Measurements from ENCODE around the gene TGFBR1. TPM values are rescaled to one million over a fixed set of nuclear protein-coding genes. Genes with fewer than 3 reads are reported as not detected.
A peak's percentile ranks its signal among the peaks of the same experiment; 100 is the strongest.

The TGFBR1 gene
- total and polyA plus RNA-seq, 2 donors = 17.0 to 19.4 TPM

DNA sequence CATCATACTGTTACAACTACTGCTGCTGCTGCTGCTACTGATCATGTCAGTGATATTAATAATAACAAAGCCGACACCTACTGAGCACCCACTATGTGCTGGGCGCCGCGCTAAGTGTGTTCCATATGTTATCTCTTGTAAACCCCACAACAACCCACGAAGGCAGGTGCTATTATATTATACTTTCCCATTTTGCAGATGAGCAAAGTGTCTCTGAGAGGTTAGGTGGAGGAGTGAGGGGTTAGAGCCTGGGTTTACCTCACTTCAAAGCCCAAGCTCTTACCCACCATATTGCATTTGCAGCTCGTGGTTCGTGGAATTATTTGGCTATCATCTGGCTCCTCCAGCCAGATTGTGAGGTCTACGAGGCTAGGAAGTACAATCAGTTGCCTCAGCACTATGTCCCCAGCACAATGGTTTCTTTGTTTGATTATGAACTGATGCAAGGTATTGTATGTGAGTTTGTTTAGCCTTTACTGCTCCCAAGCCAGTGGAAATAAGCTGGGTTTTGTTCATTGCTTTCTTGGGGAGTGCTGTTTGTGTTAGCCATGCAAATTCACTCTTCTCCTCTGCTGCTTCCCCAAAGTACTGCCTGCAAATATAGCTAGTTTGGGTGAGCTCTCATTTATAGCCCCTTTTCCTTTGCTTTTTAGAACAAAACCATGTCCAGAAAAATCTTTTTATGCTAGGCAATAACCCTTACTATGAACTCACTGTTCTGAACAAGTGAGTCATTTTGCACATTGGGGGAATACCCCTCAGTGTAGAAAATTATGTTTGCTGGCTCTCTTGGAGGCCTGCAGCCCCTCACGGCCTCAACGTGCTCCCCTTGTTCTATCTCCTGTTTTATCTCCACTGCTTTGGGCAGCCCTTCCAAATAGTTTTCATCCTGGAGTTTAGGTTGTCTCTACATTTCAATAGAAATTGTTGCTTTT is 68.9 kb downstream of the TGFBR1 start:
- Histone ChIP-seq H3K4me3 (ENCODE audit: low read length in 2 of 2) (no peak overlapping the region), H3K27ac (ENCODE audit: low read depth in 1 of 2, low read length in 1 of 2) (no peak overlapping the region), H3K36me3 (ENCODE audit: control insufficient read depth in 2 of 2, insufficient read depth in 2 of 2, low read length in 1 of 2) (no peaks in the 10 kb centered on the region), H3K4me1 (ENCODE audit: control insufficient read depth in 2 of 2, insufficient read depth in 2 of 2, low read length in 2 of 2) (no peaks in the 10 kb centered on the region), H3K9me3 (ENCODE audit: control insufficient read depth in 2 of 2, insufficient read depth in 1 of 2, low read length in 1 of 2) (no peaks in the 10 kb centered on the region), H3K27me3 (ENCODE audit: control insufficient read depth in 2 of 2, insufficient read depth in 1 of 2, low read length in 1 of 2) (no peaks in the 10 kb centered on the region)
- 95% methylated on average over 10 of the region's 10 CpGs for WGBS
- no peak for DNase-seq (ENCODE audit: low read depth in 6 of 9, low spot score in 9 of 9)

GRCh38 chr9:99176527-99177013 is 71.7 kb downstream of the TGFBR1 start:
- no peak for DNase-seq (ENCODE audit: low read depth in 6 of 9, low spot score in 9 of 9)
- H3K36me3 ChIP-seq (ENCODE audit: control insufficient read depth in 2 of 2, insufficient read depth in 2 of 2, low read length in 1 of 2) = no peaks in the 10 kb centered on the region
- H3K9me3 ChIP-seq (ENCODE audit: control insufficient read depth in 2 of 2, insufficient read depth in 1 of 2, low read length in 1 of 2) = no peaks in the 10 kb centered on the region
- WGBS = 93% methylated on average over 4 of the region's 4 CpGs
- H3K4me3 ChIP-seq (ENCODE audit: low read length in 2 of 2) = no peak overlapping the region
- H3K27ac ChIP-seq (ENCODE audit: low read depth in 1 of 2, low read length in 1 of 2) = no peak overlapping the region
- no peaks in the 10 kb centered on the region for H3K27me3 ChIP-seq (ENCODE audit: control insufficient read depth in 2 of 2, insufficient read depth in 1 of 2, low read length in 1 of 2)
- H3K4me1 ChIP-seq (ENCODE audit: control insufficient read depth in 2 of 2, insufficient read depth in 2 of 2, low read length in 2 of 2) = peaks cover 0 to 9% of the 10 kb centered on the region in 2 donors

GRCh38 chr9:99177576-99178366 is 72.9 kb downstream of the TGFBR1 start:
- Histone ChIP-seq H3K36me3 (ENCODE audit: control insufficient read depth in 2 of 2, insufficient read depth in 2 of 2, low read length in 1 of 2) (no peaks in the 10 kb centered on the region), H3K27me3 (ENCODE audit: control insufficient read depth in 2 of 2, insufficient read depth in 1 of 2, low read length in 1 of 2) (no peaks in the 10 kb centered on the region), H3K4me3 (ENCODE audit: low read length in 2 of 2) (no peak overlapping the region), H3K27ac (ENCODE audit: low read depth in 1 of 2, low read length in 1 of 2) (no peak overlapping the region), H3K4me1 (ENCODE audit: control insufficient read depth in 2 of 2, insufficient read depth in 2 of 2, low read length in 2 of 2) (peaks cover 0 to 13% of the 10 kb centered on the region in 2 donors), H3K9me3 (ENCODE audit: control insufficient read depth in 2 of 2, insufficient read depth in 1 of 2, low read length in 1 of 2) (no peaks in the 10 kb centered on the region)
- 98% methylated on average over 8 of the region's 8 CpGs for WGBS
- DNase-seq (ENCODE audit: low read depth in 6 of 9, low spot score in 9 of 9) = no peak

- no peaks in the 10 kb centered on the region for H3K27me3 ChIP-seq (ENCODE audit: control insufficient read depth in 2 of 2, insufficient read depth in 1 of 2, low read length in 1 of 2)
- 99% methylated on average over 17 of the region's 17 CpGs for WGBS
- no peaks in the 10 kb centered on the region for H3K36me3 ChIP-seq (ENCODE audit: control insufficient read depth in 2 of 2, insufficient read depth in 2 of 2, low read length in 1 of 2)
- no peak for DNase-seq (ENCODE audit: low read depth in 6 of 9, low spot score in 9 of 9)
- H3K4me1 ChIP-seq (ENCODE audit: control insufficient read depth in 2 of 2, insufficient read depth in 2 of 2, low read length in 2 of 2) = peaks cover 0 to 15% of the 10 kb centered on the region in 2 donors
- H3K4me3 ChIP-seq (ENCODE audit: low read length in 2 of 2) = no peak overlapping the region
- no peaks in the 10 kb centered on the region for H3K9me3 ChIP-seq (ENCODE audit: control insufficient read depth in 2 of 2, insufficient read depth in 1 of 2, low read length in 1 of 2)
- H3K27ac ChIP-seq (ENCODE audit: low read depth in 1 of 2, low read length in 1 of 2) = no peak overlapping the region
Measured at GRCh38 chr9:99178912-99179872, 74.3 kb downstream of the TGFBR1 start.

DNA sequence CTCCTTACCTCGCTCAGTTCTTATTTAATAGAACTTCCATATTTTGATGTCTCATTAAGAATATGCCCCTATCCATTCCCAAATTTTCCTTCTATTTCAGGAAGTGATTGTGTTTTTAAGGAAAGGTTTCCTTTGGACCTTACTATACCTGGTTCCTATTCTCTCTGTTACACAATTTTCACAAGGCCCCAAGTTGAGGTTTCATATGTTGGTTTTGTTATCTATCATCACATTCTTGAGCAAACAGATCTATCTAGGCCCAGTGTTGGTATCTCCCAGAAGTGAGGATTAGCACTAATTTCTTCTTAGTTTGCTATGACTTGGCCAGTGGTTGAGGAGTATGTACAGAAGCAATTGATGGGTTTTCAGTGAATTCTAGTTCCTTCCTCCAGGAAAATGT is 75.3 kb downstream of the TGFBR1 start:
- Histone ChIP-seq H3K4me3 (ENCODE audit: low read length in 2 of 2) (no peak overlapping the region), H3K9me3 (ENCODE audit: control insufficient read depth in 2 of 2, insufficient read depth in 1 of 2, low read length in 1 of 2) (no peaks in the 10 kb centered on the region), H3K27me3 (ENCODE audit: control insufficient read depth in 2 of 2, insufficient read depth in 1 of 2, low read length in 1 of 2) (no peaks in the 10 kb centered on the region), H3K36me3 (ENCODE audit: control insufficient read depth in 2 of 2, insufficient read depth in 2 of 2, low read length in 1 of 2) (no peaks in the 10 kb centered on the region), H3K27ac (ENCODE audit: low read depth in 1 of 2, low read length in 1 of 2) (no peak overlapping the region), H3K4me1 (ENCODE audit: control insufficient read depth in 2 of 2, insufficient read depth in 2 of 2, low read length in 2 of 2) (peaks cover 2 to 22% of the 10 kb centered on the region in 2 donors)
- DNase-seq (ENCODE audit: low read depth in 6 of 9, low spot score in 9 of 9) = no peak
- WGBS = 100% methylated on average over 1 of the region's 1 CpG

- Histone ChIP-seq H3K4me1 (ENCODE audit: control insufficient read depth in 2 of 2, insufficient read depth in 2 of 2, low read length in 2 of 2) (peaks cover 2 to 22% of the 10 kb centered on the region in 2 donors), H3K27me3 (ENCODE audit: control insufficient read depth in 2 of 2, insufficient read depth in 1 of 2, low read length in 1 of 2) (no peaks in the 10 kb centered on the region), H3K4me3 (ENCODE audit: low read length in 2 of 2) (no peak overlapping the region), H3K36me3 (ENCODE audit: control insufficient read depth in 2 of 2, insufficient read depth in 2 of 2, low read length in 1 of 2) (no peaks in the 10 kb centered on the region), H3K9me3 (ENCODE audit: control insufficient read depth in 2 of 2, insufficient read depth in 1 of 2, low read length in 1 of 2) (no peaks in the 10 kb centered on the region), H3K27ac (ENCODE audit: low read depth in 1 of 2, low read length in 1 of 2) (no peak overlapping the region)
- 93% methylated on average over 9 of the region's 9 CpGs for WGBS
- no peak for DNase-seq (ENCODE audit: low read depth in 6 of 9, low spot score in 9 of 9)
Measured at GRCh38 chr9:99180662-99181061, 75.7 kb downstream of the TGFBR1 start.

- H3K27ac ChIP-seq (ENCODE audit: low read depth in 1 of 2, low read length in 1 of 2) = no peak overlapping the region
- no peaks in the 10 kb centered on the region for H3K9me3 ChIP-seq (ENCODE audit: control insufficient read depth in 2 of 2, insufficient read depth in 1 of 2, low read length in 1 of 2)
- peaks cover 2 to 22% of the 10 kb centered on the region in 2 donors for H3K4me1 ChIP-seq (ENCODE audit: control insufficient read depth in 2 of 2, insufficient read depth in 2 of 2, low read length in 2 of 2)
- WGBS = 91% methylated on average over 2 of the region's 2 CpGs
- no peaks in the 10 kb centered on the region for H3K27me3 ChIP-seq (ENCODE audit: control insufficient read depth in 2 of 2, insufficient read depth in 1 of 2, low read length in 1 of 2)
- no peak overlapping the region for H3K4me3 ChIP-seq (ENCODE audit: low read length in 2 of 2)
- H3K36me3 ChIP-seq (ENCODE audit: control insufficient read depth in 2 of 2, insufficient read depth in 2 of 2, low read length in 1 of 2) = no peaks in the 10 kb centered on the region
- DNase-seq (ENCODE audit: low read depth in 6 of 9, low spot score in 9 of 9) = no peak
Measured at GRCh38 chr9:99181206-99181605, 76.3 kb downstream of the TGFBR1 start.

DNA sequence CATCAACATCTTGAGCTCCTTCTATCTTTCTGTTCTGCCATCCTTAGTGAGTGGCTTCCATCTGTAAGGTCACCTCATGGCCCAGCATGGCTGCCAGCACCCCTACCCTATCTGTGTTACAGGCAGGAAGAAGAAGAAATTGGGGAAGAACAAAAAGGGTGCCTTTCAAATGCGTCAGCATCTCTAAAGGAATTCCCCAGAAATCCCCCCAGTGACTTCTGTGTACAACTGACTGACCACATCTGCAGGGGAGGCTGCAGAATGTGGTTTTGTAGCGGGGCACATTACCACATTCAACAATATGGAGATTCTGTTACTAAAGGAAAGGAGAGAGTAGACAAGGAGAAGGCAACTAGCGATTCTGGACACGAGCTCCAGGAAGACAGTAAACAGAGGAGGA is 76.7 kb downstream of the TGFBR1 start:
- H3K27ac ChIP-seq (ENCODE audit: low read depth in 1 of 2, low read length in 1 of 2) = no peak overlapping the region
- H3K27me3 ChIP-seq (ENCODE audit: control insufficient read depth in 2 of 2, insufficient read depth in 1 of 2, low read length in 1 of 2) = no peaks in the 10 kb centered on the region
- peak in 1 of 9 donors; percentile 33 for DNase-seq (ENCODE audit: low read depth in 6 of 9, low spot score in 9 of 9)
- WGBS = 25% methylated on average over 4 of the region's 4 CpGs
- H3K9me3 ChIP-seq (ENCODE audit: control insufficient read depth in 2 of 2, insufficient read depth in 1 of 2, low read length in 1 of 2) = no peaks in the 10 kb centered on the region
- peaks cover 2 to 22% of the 10 kb centered on the region in 2 donors for H3K4me1 ChIP-seq (ENCODE audit: control insufficient read depth in 2 of 2, insufficient read depth in 2 of 2, low read length in 2 of 2)
- H3K36me3 ChIP-seq (ENCODE audit: control insufficient read depth in 2 of 2, insufficient read depth in 2 of 2, low read length in 1 of 2) = no peaks in the 10 kb centered on the region
- no peak overlapping the region for H3K4me3 ChIP-seq (ENCODE audit: low read length in 2 of 2)

Data from thymus (tissue), 11 donors.